ENCODE data around the gene S100A12.

S100A12 gene

GRCh38 chr1:153345187-153346076, 30.0 kb downstream of the S100A12 start:
- no peak overlapping the region for H3K4me3 ChIP-seq (ENCODE audit: control insufficient read depth, low read depth, low read length)

GRCh38 chr1:153344718-153345025, 30.7 kb downstream of the S100A12 start:
- DNase-seq (ENCODE audit: low read depth) = no peak
- no peak overlapping the region for H3K4me3 ChIP-seq (ENCODE audit: control insufficient read depth, low read depth, low read length)
- no peak for TF ChIP-seq CTCF (IDR thresholded peaks at IDR 0.05; ENCODE audit: control insufficient read depth, insufficient read depth, low read depth, low read length, missing control alignments)

More at GRCh38 chr1:153345187-153346076, 30.0 kb downstream of the S100A12 start:
- no peak for DNase-seq (ENCODE audit: low read depth)
- no peak for TF ChIP-seq CTCF (IDR thresholded peaks at IDR 0.05; ENCODE audit: control insufficient read depth, insufficient read depth, low read depth, low read length, missing control alignments)

- no peak for DNase-seq (ENCODE audit: low read depth)
- TF ChIP-seq CTCF (IDR thresholded peaks at IDR 0.05; ENCODE audit: control insufficient read depth, insufficient read depth, low read depth, low read length, missing control alignments) = no peak
- H3K4me3 ChIP-seq (ENCODE audit: control insufficient read depth, low read depth, low read length) = no peak overlapping the region
Observed at GRCh38 chr1:153343811-153344717, 31.4 kb downstream of the S100A12 start.

- no peak for DNase-seq (ENCODE audit: low read depth)
- no peak for TF ChIP-seq CTCF (IDR thresholded peaks at IDR 0.05; ENCODE audit: control insufficient read depth, insufficient read depth, low read depth, low read length, missing control alignments)
- no peak overlapping the region for H3K4me3 ChIP-seq (ENCODE audit: control insufficient read depth, low read depth, low read length)
Observed at GRCh38 chr1:153343040-153343681, 32.3 kb downstream of the S100A12 start.

- TF ChIP-seq CTCF (IDR thresholded peaks at IDR 0.05; ENCODE audit: control insufficient read depth, insufficient read depth, low read depth, low read length, missing control alignments) = no peak
- no peak overlapping the region for H3K4me3 ChIP-seq (ENCODE audit: control insufficient read depth, low read depth, low read length)
- DNase-seq (ENCODE audit: low read depth) = no peak
Observed at GRCh38 chr1:153342178-153342577, 33.2 kb downstream of the S100A12 start.

- no peak for DNase-seq (ENCODE audit: low read depth)
- no peak overlapping the region for H3K4me3 ChIP-seq (ENCODE audit: control insufficient read depth, low read depth, low read length)
- no peak for TF ChIP-seq CTCF (IDR thresholded peaks at IDR 0.05; ENCODE audit: control insufficient read depth, insufficient read depth, low read depth, low read length, missing control alignments)
Observed at GRCh38 chr1:153341431-153341934, 33.9 kb downstream of the S100A12 start.

Data from AG09309 (cell line).